Limb (tissue), 2 donors: Measurements from ENCODE around the gene GLS.
"Not testable (repeated sequence)": the region's sequence is repeated elsewhere in the genome, so short reads cannot be mapped to it uniquely, and the experiment has no call there.

Experiments
- DNase-seq, 2 donors: peaks; one replicate each; pipeline ENCODE4 v3.0.0-alpha.2; 2016; ENCODE audit errors: extremely low spot score in 2 of 2

Gene GLS

DNA sequence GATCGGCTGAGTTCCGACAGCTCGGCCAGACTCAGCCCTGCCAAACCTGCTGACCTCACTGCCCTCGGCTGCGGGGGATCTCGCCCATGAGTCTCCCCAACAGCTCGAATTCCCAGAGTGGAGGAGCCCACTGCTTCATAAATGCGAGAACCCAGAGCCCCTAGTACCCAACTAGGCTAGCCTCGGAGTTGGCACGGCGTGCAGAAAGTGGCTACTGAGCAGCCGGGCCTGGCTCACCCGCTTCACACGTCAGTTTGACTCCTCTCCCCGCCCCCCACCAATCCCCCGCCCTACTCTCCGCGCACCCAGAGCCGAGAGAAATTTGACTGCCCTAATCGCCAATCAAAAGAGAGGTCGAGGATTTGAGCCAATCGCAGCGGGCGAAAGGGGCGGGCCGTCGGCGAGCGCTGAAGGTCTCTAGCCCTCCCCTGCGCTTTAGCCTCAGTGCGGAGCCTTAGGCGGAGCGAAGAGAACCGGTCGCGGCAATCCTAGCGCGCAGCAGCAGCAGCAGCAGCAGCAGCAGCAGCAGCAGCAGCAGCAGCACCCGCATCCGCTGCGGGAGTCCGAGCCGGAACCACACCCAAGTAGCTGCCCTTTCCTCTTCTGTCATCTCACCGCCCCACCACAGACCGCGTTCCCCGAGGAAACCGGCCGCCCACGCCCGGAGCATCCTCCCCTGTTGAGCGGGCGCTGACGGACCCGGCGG lies at the start of gene GLS:
Gene GLS (plus strand): TSS at position 444 of the 706 bp plus-strand sequence. CDS start 264 bp downstream, outside the sequence.
- DNase-seq: peak; percentile 97

GRCh38 chr2:190831941-190832340 lies 48.7 kb upstream of the GLS start:
- no peak for DNase-seq

DNA sequence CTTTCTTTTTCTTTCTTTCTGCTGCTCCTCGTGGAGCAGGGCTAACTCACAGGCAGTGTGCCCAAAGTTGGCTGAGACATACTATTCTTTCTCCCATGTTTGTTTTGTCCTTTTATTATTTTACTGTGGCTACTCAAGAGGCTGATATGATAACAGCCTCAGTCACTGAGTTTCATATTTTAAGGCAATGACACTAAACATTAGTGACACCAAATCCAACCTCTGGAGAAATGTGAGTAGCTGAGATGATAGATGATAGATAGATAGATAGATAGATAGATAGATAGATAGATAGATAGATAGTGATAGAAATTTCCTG lies 45.8 kb upstream of the GLS start:
- no peak for DNase-seq

GRCh38 chr2:190835303-190835930 lies 45.2 kb upstream of the GLS start:
- no peak for DNase-seq

- DNase-seq: no peak
Measured at GRCh38 chr2:190836767-190837166, 43.9 kb upstream of the GLS start.

GRCh38 chr2:190837420-190837819 lies 43.2 kb upstream of the GLS start:
- no peak for DNase-seq

- DNase-seq: no peak
Measured at GRCh38 chr2:190837952-190838361, 42.7 kb upstream of the GLS start.

DNA sequence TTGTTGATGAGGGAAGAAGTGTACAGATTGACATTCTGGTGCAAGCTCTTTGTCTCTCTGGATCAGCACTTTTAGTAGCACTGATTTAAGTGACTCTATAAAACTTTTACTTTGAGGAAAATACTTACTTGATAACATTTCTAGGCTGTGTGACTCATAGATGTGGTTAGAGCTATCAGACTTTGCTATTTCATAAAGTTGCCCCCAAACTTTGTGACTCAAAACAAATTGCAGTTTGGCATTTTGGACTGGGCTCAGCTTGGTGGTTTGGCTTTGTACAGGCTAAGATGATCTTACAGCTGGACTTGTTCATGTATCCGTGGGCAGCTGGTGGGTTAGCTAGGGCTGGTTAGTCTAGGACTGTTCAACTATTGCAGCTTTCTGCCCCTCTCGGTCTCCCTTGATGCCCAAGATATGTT lies 42.1 kb upstream of the GLS start:
- no peak for DNase-seq

- DNase-seq: no peak
Measured at GRCh38 chr2:190840569-190841172, 40.0 kb upstream of the GLS start.

- DNase-seq: no peak
Measured at GRCh38 chr2:190841707-190842505, 38.7 kb upstream of the GLS start.

DNA sequence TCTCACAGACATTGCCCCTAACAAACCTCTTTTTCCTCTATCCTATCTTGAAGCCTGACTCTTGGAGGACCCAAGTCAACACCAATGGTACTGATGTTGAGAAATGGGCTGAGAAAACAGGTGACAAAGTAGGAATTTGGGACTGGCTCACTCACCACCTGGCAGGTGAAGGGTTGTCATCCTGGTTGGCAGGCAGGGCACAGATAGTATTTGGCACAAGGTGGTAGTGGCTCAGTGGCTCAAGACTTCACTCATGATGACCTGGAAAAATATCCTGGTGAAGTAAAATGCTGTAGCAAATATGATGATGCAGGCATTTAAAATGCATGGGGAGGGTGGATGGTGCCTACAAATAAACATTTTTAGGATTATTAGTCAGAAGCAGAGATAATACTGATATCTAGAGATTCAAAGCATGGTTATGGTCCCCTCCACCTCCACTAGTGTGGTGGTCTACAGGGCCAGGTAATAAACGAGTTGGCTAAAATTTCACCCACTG lies 38.0 kb upstream of the GLS start:
- no peak for DNase-seq

GRCh38 chr2:190843890-190844699 lies 36.5 kb upstream of the GLS start:
- DNase-seq: no peak

DNA sequence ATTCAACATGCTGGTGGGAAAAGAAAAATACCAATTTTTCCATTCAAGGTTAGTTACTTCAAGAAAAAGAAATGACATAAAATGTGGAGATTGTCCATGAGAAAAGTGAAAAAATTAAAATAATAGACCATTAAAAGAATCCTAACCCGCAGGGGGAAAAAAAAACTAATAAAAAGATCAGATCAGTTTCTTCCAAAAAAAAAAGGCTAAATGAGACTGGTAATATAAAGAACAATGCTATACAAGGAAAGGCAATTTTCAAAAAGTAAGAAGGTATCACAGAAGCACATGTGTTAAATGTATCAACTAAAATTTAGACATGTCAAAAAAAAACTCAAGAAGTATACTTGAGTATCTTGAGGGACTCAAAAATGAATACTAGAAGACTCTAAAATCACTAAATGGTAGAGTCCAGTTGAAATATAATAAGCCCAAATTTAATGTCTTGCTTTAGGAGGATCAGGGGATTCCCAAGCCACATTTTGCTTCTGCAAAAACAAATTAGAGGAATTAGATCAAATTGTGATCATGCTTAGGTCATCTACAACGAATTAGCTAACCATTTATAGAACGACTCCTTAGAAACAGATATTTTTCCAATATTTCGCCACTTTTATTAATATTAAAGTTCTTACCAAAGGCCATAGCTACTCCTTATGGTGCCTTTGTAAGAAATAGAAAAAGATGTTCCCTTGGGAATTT lies 35.8 kb upstream of the GLS start:
- DNase-seq: no peak

- no peak for DNase-seq
Measured at GRCh38 chr2:190846746-190847145, 33.9 kb upstream of the GLS start.

DNA sequence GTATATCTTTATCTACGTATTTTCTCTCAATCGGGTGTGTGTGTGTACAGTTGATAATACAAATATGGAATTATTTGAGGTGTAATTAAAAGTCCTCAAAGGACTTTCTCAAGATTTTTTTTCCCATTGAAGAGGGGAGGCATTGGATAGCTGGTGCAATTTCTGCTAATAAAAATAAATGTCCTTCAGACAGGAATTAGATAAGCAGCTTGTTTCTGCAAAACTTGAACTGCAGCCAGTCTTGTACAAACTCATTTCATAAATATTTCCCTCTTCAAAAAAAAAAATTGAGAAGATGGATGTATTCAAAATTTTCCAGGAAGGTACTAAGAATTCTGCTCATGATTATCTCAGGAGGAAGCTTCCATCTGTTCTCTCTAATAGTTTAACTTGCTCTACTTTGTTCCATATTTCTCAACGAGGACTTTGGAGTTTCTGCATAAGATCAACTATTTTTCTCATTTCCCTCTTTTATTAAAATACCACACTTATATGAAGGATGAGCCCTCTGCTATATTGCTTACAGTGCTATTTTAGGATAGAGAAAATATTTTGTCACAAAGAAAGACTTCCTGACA lies 33.0 kb upstream of the GLS start:
- no peak for DNase-seq

GRCh38 chr2:190849774-190850173 lies 30.8 kb upstream of the GLS start:
- DNase-seq: no peak

DNA sequence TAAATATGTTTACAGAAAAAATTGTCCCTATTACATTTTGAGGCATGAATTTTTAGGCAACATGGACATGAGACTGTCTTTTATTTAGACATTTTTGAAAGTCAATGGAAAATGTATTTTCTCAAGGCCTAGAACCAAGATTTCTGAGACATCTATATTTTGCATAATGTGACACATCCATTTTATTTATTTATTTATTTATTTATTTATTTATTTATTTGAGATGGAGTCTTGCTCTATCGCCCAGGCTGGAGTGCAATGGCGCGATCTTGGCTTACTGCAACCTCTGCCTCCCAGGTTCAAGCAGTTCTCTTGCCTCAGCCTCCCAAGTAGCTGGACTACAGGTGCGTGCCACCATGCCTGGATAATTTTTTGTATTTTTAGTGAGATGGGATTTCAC lies 27.6 kb upstream of the GLS start:
- not testable (repeated sequence) for DNase-seq

GRCh38 chr2:190853531-190854383 lies 26.9 kb upstream of the GLS start:
- DNase-seq: no peak

DNA sequence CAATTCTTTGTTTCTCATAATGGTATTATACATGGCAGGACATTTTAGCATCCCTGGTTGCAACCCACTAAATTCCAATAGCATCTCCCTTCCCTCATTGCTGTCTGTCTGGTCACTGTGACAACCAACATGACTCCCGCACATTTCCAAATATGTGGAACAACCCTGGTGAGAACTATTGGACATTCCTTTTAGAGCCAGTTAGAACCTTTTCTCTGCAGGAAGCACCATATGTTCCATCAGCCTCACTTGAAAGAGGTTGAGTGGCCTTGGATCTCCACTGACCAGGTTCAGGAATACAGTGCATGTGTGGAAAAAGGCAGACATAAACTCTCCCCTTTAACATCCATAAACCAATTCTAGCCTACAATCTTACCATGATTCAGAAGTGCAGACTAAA lies 25.9 kb upstream of the GLS start:
- no peak for DNase-seq
